ENCODE measurements around the gene PPP2R5B.
A peak's percentile ranks its signal among the peaks of the same experiment; 100 is the strongest.

PPP2R5B gene

DNA sequence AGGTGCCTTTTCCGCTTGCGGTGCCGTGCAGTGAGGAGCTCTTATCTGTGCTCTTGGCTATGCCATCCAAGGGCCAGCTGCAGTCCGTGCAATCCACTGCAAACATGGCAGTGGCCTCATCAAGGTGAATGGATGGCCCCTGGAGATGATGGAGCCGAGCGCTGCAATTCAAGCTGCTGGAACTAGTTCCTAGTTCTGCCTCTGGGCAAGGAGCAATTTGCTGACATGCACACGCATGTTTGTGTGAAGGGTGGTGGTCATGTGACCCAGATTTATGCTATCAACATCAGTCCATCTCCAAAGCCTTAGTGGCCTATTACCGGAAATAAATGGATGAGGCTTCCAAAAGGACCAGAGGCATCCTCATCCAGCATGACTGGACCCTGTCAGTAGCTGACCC, 43.0 kb upstream of the PPP2R5B start:
- H3K9ac ChIP-seq (ENCODE audit: low read depth, low read length), result no peak overlapping the region
- no peaks in the 10 kb centered on the region for H3K27me3 ChIP-seq (ENCODE audit: control insufficient read depth, insufficient read depth, low read length)
- no peak overlapping the region for H3K4me3 ChIP-seq (ENCODE audit: low read depth, low read length)
- H3K4me1 ChIP-seq (ENCODE audit: control insufficient read depth, insufficient read depth, low read length), result peaks cover 9% of the 10 kb centered on the region
- H3K27ac ChIP-seq (ENCODE audit: low read depth, low read length), result no peak overlapping the region
- H3K9me3 ChIP-seq (ENCODE audit: control insufficient read depth, insufficient read depth, low read length), result no peaks in the 10 kb centered on the region
- no peaks in the 10 kb centered on the region for H3K36me3 ChIP-seq (ENCODE audit: control insufficient read depth, insufficient read depth, low read length)

DNA sequence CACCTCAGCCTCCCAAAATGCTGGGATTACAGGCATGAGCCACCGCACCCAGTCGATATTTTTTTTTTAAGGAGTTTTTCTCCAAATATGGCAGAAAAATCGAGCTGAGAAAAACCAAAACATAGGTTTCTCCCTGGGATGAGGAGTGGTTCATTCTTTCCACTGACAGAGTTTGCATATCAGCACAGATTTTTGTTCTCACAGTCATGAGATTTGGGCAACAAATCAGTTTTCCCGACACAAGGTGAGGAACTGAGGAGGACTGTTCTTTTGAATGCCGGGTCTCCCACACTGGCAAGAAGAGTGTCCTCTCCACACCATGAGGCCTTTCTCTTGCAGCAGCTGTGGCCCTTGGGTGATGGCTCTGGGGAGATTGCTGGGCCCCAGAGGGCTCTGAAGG, 42.2 kb upstream of the PPP2R5B start:
- H3K9ac ChIP-seq (ENCODE audit: low read depth, low read length), result no peak overlapping the region
- H3K27me3 ChIP-seq (ENCODE audit: control insufficient read depth, insufficient read depth, low read length), result no peaks in the 10 kb centered on the region
- H3K36me3 ChIP-seq (ENCODE audit: control insufficient read depth, insufficient read depth, low read length), result no peaks in the 10 kb centered on the region
- H3K4me1 ChIP-seq (ENCODE audit: control insufficient read depth, insufficient read depth, low read length), result peaks cover 6% of the 10 kb centered on the region
- H3K4me3 ChIP-seq (ENCODE audit: low read depth, low read length), result no peak overlapping the region
- H3K27ac ChIP-seq (ENCODE audit: low read depth, low read length), result no peak overlapping the region
- H3K9me3 ChIP-seq (ENCODE audit: control insufficient read depth, insufficient read depth, low read length), result no peaks in the 10 kb centered on the region

DNA sequence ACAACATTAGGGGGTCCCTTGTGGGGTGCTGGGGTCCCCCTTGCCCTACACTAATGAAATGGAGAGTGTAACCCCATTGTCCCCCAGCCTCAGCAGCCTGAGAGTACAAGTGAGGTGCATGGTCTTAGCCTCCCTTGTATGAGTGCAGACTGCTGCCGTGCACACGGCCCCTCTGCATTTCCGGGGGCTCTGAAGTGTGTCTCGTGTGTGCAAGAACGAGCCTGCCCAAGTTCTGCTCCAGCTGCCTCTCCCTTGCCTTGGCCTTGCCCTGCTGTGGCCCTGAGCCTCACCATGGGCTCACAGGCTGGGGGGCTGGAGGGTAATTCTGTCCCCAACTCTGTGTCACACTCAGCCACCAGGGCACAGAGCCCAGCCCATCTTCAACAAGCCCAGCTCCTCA, 40.9 kb upstream of the PPP2R5B start:
- no peak overlapping the region for H3K27ac ChIP-seq (ENCODE audit: low read depth, low read length)
- H3K4me1 ChIP-seq (ENCODE audit: control insufficient read depth, insufficient read depth, low read length), result peaks cover 8% of the 10 kb centered on the region
- H3K27me3 ChIP-seq (ENCODE audit: control insufficient read depth, insufficient read depth, low read length), result no peaks in the 10 kb centered on the region
- no peaks in the 10 kb centered on the region for H3K9me3 ChIP-seq (ENCODE audit: control insufficient read depth, insufficient read depth, low read length)
- H3K36me3 ChIP-seq (ENCODE audit: control insufficient read depth, insufficient read depth, low read length), result no peaks in the 10 kb centered on the region
- H3K4me3 ChIP-seq (ENCODE audit: low read depth, low read length), result no peak overlapping the region
- no peak overlapping the region for H3K9ac ChIP-seq (ENCODE audit: low read depth, low read length)

DNA sequence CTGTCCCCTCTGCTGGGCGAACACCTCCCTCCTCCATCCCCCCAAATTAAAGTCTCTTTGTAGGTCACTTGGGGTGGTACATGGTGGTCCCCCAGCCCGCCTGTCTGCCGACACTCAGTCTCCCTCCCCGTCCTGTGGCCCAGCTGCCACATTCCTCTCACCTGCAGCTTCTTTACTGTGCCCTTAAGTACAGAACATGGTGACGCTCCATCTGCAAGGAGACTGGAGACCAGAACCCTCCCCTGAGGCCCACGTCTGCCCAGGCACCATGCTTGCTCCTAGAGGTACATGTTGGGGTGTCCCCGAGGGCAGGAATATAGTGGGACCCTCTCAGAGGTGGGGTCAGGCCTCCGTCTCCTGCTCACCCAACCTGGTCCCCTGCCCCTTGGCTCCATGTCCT, 40.5 kb upstream of the PPP2R5B start:
- Histone ChIP-seq H3K36me3 (ENCODE audit: control insufficient read depth, insufficient read depth, low read length) (no peaks in the 10 kb centered on the region), H3K9ac (ENCODE audit: low read depth, low read length) (no peak overlapping the region), H3K27me3 (ENCODE audit: control insufficient read depth, insufficient read depth, low read length) (no peaks in the 10 kb centered on the region), H3K9me3 (ENCODE audit: control insufficient read depth, insufficient read depth, low read length) (no peaks in the 10 kb centered on the region), H3K27ac (ENCODE audit: low read depth, low read length) (no peak overlapping the region), H3K4me3 (ENCODE audit: low read depth, low read length) (no peak overlapping the region), H3K4me1 (ENCODE audit: control insufficient read depth, insufficient read depth, low read length) (peaks cover 12% of the 10 kb centered on the region)

DNA sequence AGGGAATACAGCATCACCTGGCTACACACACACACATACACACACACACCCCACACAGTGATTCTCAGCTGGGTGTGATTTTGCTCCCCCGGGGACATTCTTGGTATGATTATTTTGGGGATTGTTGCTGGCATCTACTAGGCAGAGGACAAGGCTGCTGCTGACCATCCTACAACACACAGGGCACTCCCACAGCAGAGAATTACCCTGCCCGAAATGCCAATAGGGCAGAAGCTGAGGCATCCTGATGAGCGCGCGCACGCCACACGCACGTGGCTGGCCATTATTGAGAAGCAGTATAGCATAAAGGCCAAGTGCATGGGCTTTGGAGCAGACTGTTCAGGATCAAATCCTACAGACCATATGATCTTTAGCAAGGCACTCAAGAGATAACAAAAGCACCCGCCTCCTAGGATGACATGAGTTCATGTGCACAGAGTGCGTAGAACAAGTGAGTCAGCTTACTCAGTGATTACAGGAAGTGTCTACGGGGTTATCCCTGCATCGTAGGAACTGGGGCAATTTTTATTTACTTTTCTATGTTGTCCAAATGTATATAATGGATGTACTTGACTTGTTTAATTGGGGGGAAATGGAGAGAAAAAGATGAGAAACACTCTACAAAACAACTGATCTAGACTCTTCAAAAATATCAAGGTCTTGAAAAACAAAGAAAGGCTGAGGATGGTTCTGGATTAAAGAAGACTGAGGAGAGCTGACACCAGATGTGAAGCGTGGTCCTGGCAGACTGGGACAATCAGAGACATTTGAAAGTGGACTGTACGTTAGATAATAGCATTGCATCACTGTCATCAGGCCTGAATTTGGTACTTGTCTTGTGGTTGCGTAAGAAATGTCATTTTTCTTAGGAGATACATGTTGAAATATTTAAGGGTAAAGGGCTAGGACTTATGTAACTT, 38.9 kb upstream of the PPP2R5B start:
- Histone ChIP-seq H3K27ac (ENCODE audit: low read depth, low read length) (no peak overlapping the region), H3K4me1 (ENCODE audit: control insufficient read depth, insufficient read depth, low read length) (peaks cover 9% of the 10 kb centered on the region; the same call in 1 of the 2 replicates), H3K4me3 (ENCODE audit: low read depth, low read length) (no peak overlapping the region), H3K36me3 (ENCODE audit: control insufficient read depth, insufficient read depth, low read length) (no peaks in the 10 kb centered on the region), H3K9me3 (ENCODE audit: control insufficient read depth, insufficient read depth, low read length) (no peaks in the 10 kb centered on the region), H3K27me3 (ENCODE audit: control insufficient read depth, insufficient read depth, low read length) (no peaks in the 10 kb centered on the region), H3K9ac (ENCODE audit: low read depth, low read length) (no peak overlapping the region)

DNA sequence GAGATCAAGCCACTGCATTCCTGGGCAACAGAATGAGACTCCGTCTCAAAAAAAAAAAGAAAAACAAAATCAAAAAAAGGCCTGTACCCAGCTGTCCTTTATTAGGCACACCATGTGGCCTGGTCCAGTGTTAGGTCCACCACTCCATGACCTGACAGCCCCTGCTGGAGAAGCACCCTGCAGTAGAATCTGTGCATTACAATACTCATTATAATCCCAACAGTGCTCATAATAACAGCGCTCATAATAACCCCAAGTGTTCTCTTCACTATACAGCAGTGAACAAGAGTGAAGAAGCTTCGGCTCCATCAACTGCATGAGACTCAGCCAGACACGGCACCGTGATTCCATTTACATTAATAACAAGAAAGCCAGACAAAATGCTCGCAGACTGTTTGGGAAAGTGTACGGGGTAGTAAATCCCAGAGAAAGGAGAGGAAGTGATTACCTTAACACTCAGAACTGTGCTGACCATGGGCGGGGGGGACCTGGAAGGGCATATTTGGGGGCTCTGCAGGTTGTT, 37.2 kb upstream of the PPP2R5B start:
- Histone ChIP-seq H3K9me3 (ENCODE audit: control insufficient read depth, insufficient read depth, low read length) (no peaks in the 10 kb centered on the region), H3K4me3 (ENCODE audit: low read depth, low read length) (no peak overlapping the region), H3K4me1 (ENCODE audit: control insufficient read depth, insufficient read depth, low read length) (peaks cover 9% of the 10 kb centered on the region; the same call in 1 of the 2 replicates), H3K27ac (ENCODE audit: low read depth, low read length) (peak overlapping the region; percentile 25), H3K36me3 (ENCODE audit: control insufficient read depth, insufficient read depth, low read length) (no peaks in the 10 kb centered on the region), H3K27me3 (ENCODE audit: control insufficient read depth, insufficient read depth, low read length) (no peaks in the 10 kb centered on the region), H3K9ac (ENCODE audit: low read depth, low read length) (no peak overlapping the region)

DNA sequence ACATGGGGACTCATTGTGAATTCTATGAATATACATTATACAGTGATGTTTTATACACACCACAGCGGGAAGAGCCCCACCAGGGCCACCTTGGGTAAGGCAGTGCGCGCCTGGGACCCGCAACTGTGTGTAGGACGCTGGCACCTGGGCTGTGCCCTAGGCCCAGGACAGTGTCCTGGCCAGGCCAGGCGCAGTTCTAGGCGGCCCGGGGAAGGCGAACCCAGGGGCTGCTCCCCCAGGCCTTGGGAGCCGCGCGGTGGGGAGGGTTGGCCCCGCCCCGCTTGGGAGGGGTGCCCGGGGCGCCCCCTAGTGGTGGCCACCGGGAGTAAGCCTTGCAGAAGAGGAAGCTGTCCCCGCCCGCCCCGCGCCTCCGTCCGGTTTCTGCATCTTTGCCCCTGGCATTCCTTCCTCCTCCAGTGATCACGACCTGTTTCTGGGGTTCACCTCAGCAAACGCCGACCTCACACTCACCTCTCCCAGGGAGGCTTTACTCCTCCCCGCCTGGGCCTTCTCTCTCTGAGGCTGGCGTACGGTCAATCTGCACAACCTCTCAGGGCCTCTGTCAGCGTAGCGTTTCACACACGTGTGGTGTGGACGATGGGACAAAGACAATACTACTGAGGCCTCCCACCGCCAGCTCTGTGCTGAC, 36.6 kb upstream of the PPP2R5B start:
- Histone ChIP-seq H3K36me3 (ENCODE audit: control insufficient read depth, insufficient read depth, low read length) (no peaks in the 10 kb centered on the region), H3K4me3 (ENCODE audit: low read depth, low read length) (peak overlapping the region; percentile 36; the same call in 1 of the 2 replicates), H3K9ac (ENCODE audit: low read depth, low read length) (no peak overlapping the region), H3K4me1 (ENCODE audit: control insufficient read depth, insufficient read depth, low read length) (peaks cover 9% of the 10 kb centered on the region; the same call in 1 of the 2 replicates), H3K9me3 (ENCODE audit: control insufficient read depth, insufficient read depth, low read length) (no peaks in the 10 kb centered on the region), H3K27me3 (ENCODE audit: control insufficient read depth, insufficient read depth, low read length) (no peaks in the 10 kb centered on the region), H3K27ac (ENCODE audit: low read depth, low read length) (peak overlapping the region; percentile 66)

DNA sequence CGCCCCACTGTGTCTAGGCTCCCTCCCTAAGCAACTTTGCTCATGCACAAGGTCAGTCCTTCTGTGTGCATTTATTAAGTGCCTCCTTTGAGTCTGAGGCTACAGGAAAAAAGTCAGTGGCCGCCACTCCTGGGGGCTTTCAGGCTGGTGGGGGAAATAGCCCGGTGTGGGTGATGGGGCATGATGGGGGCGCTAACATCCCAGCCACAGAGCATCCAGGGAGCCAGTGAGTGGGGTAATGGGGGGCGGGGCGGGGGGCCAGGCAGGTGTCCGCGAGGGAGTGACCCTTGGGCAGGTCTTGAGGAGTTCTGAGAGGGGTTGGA, 36.1 kb upstream of the PPP2R5B start:
- Histone ChIP-seq H3K27me3 (ENCODE audit: control insufficient read depth, insufficient read depth, low read length) (no peaks in the 10 kb centered on the region), H3K9ac (ENCODE audit: low read depth, low read length) (no peak overlapping the region), H3K9me3 (ENCODE audit: control insufficient read depth, insufficient read depth, low read length) (no peaks in the 10 kb centered on the region), H3K27ac (ENCODE audit: low read depth, low read length) (peak overlapping the region; percentile 66), H3K4me1 (ENCODE audit: control insufficient read depth, insufficient read depth, low read length) (peaks cover 9% of the 10 kb centered on the region; the same call in 1 of the 2 replicates), H3K4me3 (ENCODE audit: low read depth, low read length) (peak overlapping the region; percentile 36; the same call in 1 of the 2 replicates), H3K36me3 (ENCODE audit: control insufficient read depth, insufficient read depth, low read length) (no peaks in the 10 kb centered on the region)

DNA sequence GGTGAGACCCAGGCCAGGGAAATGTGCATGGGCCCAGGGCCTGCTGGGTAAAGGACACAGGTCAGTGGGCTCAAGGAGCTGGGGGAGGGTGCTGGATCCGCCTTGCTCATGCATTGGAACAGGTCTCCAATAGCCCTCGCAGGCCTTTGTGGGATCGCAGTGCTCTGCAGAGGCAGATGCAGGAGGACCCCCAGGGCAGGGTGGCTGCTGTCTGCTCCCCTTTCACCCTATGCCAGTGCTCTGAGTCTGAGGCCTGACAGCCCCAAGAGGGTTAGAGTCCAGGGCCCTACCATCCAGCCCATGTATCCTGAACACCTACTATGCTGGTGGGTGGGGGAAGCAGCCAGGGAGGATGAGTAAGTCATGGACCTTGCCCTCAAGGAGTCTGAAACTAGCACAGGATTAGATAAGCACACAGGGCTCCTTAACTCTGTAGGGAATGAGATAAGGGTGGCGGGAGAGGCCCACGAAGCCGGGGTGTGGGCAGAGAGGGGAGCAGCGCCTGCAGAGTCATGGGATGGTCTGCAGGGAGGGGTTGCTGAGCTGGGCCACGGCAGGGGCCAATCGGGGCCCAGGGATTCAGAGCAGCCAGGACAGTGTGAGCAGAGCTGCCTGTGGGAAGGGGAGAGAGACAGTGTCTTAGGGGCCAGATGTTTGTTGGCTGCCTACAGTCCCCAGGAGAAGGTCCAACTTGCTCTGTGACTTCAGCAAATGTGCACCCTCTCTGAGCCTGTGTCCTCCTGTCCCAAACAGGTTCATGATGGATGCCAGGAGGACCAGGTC, 35.6 kb upstream of the PPP2R5B start:
- H3K9me3 ChIP-seq (ENCODE audit: control insufficient read depth, insufficient read depth, low read length), result no peaks in the 10 kb centered on the region
- H3K9ac ChIP-seq (ENCODE audit: low read depth, low read length), result no peak overlapping the region
- no peaks in the 10 kb centered on the region for H3K27me3 ChIP-seq (ENCODE audit: control insufficient read depth, insufficient read depth, low read length)
- H3K36me3 ChIP-seq (ENCODE audit: control insufficient read depth, insufficient read depth, low read length), result no peaks in the 10 kb centered on the region
- H3K4me3 ChIP-seq (ENCODE audit: low read depth, low read length), result no peak overlapping the region
- peaks cover 9% of the 10 kb centered on the region; the same call in 1 of the 2 replicates for H3K4me1 ChIP-seq (ENCODE audit: control insufficient read depth, insufficient read depth, low read length)
- H3K27ac ChIP-seq (ENCODE audit: low read depth, low read length), result peak overlapping the region; percentile 66

DNA sequence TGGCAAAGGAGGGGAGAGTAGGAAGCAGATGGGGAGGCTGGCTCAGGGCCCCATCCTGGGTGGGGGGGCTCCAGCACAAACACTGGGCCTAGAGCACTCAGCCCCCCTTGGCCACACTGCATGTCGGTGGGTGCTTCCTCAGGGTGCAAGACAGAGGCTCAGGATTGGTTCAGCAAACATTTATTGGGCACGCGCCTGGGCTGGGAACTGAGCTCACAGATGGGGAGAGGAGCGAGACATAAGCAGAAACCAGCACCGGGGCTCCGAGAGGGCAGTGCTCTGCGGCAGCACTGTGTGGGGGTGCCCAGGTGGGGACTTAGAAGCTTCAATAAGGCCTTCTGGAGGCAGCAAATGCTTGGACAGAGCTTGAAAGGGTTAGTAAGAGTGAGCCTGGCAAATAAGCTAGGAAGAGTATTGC, 34.0 kb upstream of the PPP2R5B start:
- Histone ChIP-seq H3K9ac (ENCODE audit: low read depth, low read length) (no peak overlapping the region), H3K4me1 (ENCODE audit: control insufficient read depth, insufficient read depth, low read length) (peaks cover 9% of the 10 kb centered on the region; the same call in 1 of the 2 replicates), H3K36me3 (ENCODE audit: control insufficient read depth, insufficient read depth, low read length) (0 out of 2 replicates have a peak, but pooled peaks cover 6% of the 10 kb centered on the region), H3K4me3 (ENCODE audit: low read depth, low read length) (no peak overlapping the region), H3K27ac (ENCODE audit: low read depth, low read length) (no peak overlapping the region), H3K27me3 (ENCODE audit: control insufficient read depth, insufficient read depth, low read length) (no peaks in the 10 kb centered on the region), H3K9me3 (ENCODE audit: control insufficient read depth, insufficient read depth, low read length) (no peaks in the 10 kb centered on the region)
